Left cardiac atrium (tissue), 4 donors: ENCODE results near the gene PCSK9. TPM values are rescaled to one million over a fixed set of nuclear protein-coding genes. Genes with fewer than 3 reads are reported as not detected.
A peak's percentile ranks its signal among the peaks of the same experiment; 100 is the strongest.

ENCODE experiments used
- ATAC-seq, 2 donors: fragments of 200-7000 bp; cut with Tn5 transposase; one replicate each; pipeline ENCODE4 v1.9.1; 2020; ENCODE audit warnings: mild to moderate bottlenecking in 2 of 2, moderate library complexity in 2 of 2
- DNase-seq: peaks from one replicate; pipeline ENCODE4 v3.0.0-alpha.2; 2020
- intact Hi-C, 2 donors: fragments of 100-400 bp; cut with DNase I; formaldehyde crosslinking; loops; one replicate each; pipeline versions ENCODE4 v1.14.1 to v1.15.1; 2022 to 2023
- total RNA-seq, 2 donors: library from RNA; stranded (reverse); fragmentation: NEBNext Ultra II Directional; extraction: Animal tissue kit (Norgen Biotek cat#: 25700); gene quantifications; one replicate each; pipeline ENCODE4 v1.2.1, GENCODE V29; 2021
- donor health status: DM: no; HTN: yes; CAD: no.
- donor health status: DM: no; HTN: yes; CAD: no; lungs with severe emphysema.
- donor health status: DM: yes; HTN: yes; CAD: no.
- donor health status: Dilated cardiomyopathy.

PCSK9 gene
- total RNA-seq, 2 donors from 2014 or later, result 0.13 TPM; not detected in 1

GRCh38 chr1:55053265-55053954, 14.1 kb downstream of the PCSK9 start:
- ATAC-seq (peak in 1 of 2 donors; percentile 32), DNase-seq (peak; percentile 50)
- intact Hi-C loops, result no loop called here

- ATAC-seq, result no peak
Measured at GRCh38 chr1:55054396-55054795, 15.0 kb downstream of the PCSK9 start.

GRCh38 chr1:55055084-55055882, 15.9 kb downstream of the PCSK9 start:
- no peak for DNase-seq
- ATAC-seq, result no peak
- intact Hi-C loops, result no loop called here

More at GRCh38 chr1:55054396-55054795, 15.0 kb downstream of the PCSK9 start:
- no peak for DNase-seq
- intact Hi-C loops, result no loop called here

GRCh38 chr1:55055951-55056631, 16.7 kb downstream of the PCSK9 start:
- intact Hi-C loops, result no loop called here
- ATAC-seq (no peak), DNase-seq (no peak)

- intact Hi-C loops, result no loop called here
- DNase-seq, result no peak
- ATAC-seq, result no peak
Measured at GRCh38 chr1:55056632-55056992, 17.3 kb downstream of the PCSK9 start.

- intact Hi-C loops, result no loop called here
- DNase-seq, result no peak
Measured at GRCh38 chr1:55057270-55057955, 18.1 kb downstream of the PCSK9 start.

GRCh38 chr1:55057956-55058298, 18.6 kb downstream of the PCSK9 start:
- intact Hi-C loops, result no loop called here
- DNase-seq, result no peak
- ATAC-seq, result no peak

More at GRCh38 chr1:55057270-55057955, 18.1 kb downstream of the PCSK9 start:
- no peak for ATAC-seq

- ATAC-seq, result no peak
- no peak for DNase-seq
- intact Hi-C loops, result no loop called here
Measured at GRCh38 chr1:55059302-55060132, 20.2 kb downstream of the PCSK9 start.

GRCh38 chr1:55060133-55060999, 21.0 kb downstream of the PCSK9 start:
- DNase-seq, result no peak
- intact Hi-C loops, result no loop called here
- ATAC-seq, result no peak

GRCh38 chr1:55061000-55061705, 21.8 kb downstream of the PCSK9 start:
- no peak for DNase-seq
- ATAC-seq, result no peak
- intact Hi-C loops, result no loop called here

GRCh38 chr1:55061706-55062321, 22.5 kb downstream of the PCSK9 start:
- ATAC-seq (no peak), DNase-seq (no peak)
- intact Hi-C loops, result no loop called here

GRCh38 chr1:55062801-55063576, 23.6 kb downstream of the PCSK9 start:
- DNase-seq, result no peak
- ATAC-seq, result no peak
- intact Hi-C loops, result no loop called here

- DNase-seq (no peak), ATAC-seq (no peak)
- intact Hi-C loops, result no loop called here
Measured at GRCh38 chr1:55063577-55063942, 24.2 kb downstream of the PCSK9 start.

- intact Hi-C loops, result no loop called here
- DNase-seq (no peak), ATAC-seq (peak; percentile 6 to 31)
Measured at GRCh38 chr1:55064071-55064581, 24.8 kb downstream of the PCSK9 start.

- intact Hi-C loops, result no loop called here
- DNase-seq (no peak), ATAC-seq (peak; percentile 31 to 54)
Measured at GRCh38 chr1:55064861-55065263, 25.5 kb downstream of the PCSK9 start.

GRCh38 chr1:55065648-55066047, 26.3 kb downstream of the PCSK9 start:
- DNase-seq (no peak), ATAC-seq (no peak)
- intact Hi-C loops, result no loop called here
